Suprapubic skin (tissue), 4 donors: ENCODE measurements around the gene RASL12.

Experiments used
- POLR2A ChIP-seq, 2 donors: fragments of 450-650 bp; IDR thresholded peaks; one replicate each; pipeline ENCODE4 v1.6.1; 2017; ENCODE audit warnings: antibody characterized with exemption in 2 of 2, mild to moderate bottlenecking in 2 of 2, moderate library complexity in 2 of 2
- POLR2AphosphoS5 ChIP-seq, 3 donors: sonication (generic); formaldehyde crosslinking; IDR thresholded peaks; one replicate each; pipeline ENCODE4 v1.6.1; 2017; ENCODE audit warnings: antibody characterized with exemption in 3 of 3
- TF ChIP-seq, protein P1 (sequence below), 2 donors: fragments of 200-600 bp in 1 of 2; fragments of 450-650 bp in 1 of 2; sonication (generic) in 1 of 2; IDR thresholded peaks; one replicate each; pipeline ENCODE4 v1.5.1; 2016 to 2019; ENCODE audit warnings: antibody characterized with exemption in 2 of 2, mild to moderate bottlenecking in 1 of 2, moderate library complexity in 1 of 2

DNA sequence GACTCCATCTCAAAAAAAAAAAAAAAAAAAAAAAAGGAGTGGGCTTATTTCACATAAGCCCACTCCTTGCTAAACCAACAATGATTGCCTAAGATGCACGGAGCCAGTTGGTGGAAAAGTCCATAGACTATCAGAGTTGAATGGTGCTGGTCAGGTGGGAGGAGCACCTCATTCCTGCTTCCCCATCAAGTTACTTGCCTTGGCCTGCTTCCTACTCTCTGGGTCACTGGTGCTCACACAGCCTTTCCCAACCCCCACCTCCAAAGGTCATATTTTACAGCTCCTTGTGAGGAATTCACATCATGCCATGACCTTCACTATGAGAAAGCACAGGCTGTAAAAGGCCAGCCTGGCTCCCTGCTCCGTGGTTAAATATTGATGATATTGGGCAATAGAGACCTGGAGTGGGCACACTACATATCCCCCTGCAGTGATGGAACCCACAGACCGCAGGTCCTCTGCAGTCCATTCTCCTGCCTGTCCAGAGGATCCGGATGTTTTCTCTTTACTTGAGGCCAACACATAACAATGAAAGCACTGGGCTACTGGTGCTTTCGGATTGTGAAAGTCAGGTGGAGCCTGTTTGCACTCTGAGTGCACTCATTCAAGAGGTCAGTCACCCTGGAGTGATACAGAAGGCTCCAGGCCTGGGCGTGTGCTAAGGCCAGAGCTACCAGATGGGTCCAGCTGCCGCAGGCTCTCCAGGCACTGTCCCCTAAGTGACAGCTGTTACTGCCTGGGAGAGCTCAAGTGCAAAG, 22.9 kb downstream of the RASL12 start, which contains the start of gene SLC51B:
- TF ChIP-seq, protein P1, sequence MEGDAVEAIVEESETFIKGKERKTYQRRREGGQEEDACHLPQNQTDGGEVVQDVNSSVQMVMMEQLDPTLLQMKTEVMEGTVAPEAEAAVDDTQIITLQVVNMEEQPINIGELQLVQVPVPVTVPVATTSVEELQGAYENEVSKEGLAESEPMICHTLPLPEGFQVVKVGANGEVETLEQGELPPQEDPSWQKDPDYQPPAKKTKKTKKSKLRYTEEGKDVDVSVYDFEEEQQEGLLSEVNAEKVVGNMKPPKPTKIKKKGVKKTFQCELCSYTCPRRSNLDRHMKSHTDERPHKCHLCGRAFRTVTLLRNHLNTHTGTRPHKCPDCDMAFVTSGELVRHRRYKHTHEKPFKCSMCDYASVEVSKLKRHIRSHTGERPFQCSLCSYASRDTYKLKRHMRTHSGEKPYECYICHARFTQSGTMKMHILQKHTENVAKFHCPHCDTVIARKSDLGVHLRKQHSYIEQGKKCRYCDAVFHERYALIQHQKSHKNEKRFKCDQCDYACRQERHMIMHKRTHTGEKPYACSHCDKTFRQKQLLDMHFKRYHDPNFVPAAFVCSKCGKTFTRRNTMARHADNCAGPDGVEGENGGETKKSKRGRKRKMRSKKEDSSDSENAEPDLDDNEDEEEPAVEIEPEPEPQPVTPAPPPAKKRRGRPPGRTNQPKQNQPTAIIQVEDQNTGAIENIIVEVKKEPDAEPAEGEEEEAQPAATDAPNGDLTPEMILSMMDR (IDR thresholded peaks at IDR 0.05) = no peak
- TF ChIP-seq POLR2AphosphoS5 (IDR thresholded peaks at IDR 0.05) (no peak), POLR2A (IDR thresholded peaks at IDR 0.05) (no peak)
